AG08396 (cell line): Measurements from ENCODE around the gene NHSL2.
"Not testable (repeated sequence)": the region's sequence is repeated elsewhere in the genome, so short reads cannot be mapped to it uniquely, and the experiment has no call there.

Experiments
- DNase-seq: peaks from one replicate; pipeline ENCODE4 v3.0.0; 2012; ENCODE audit warnings: low spot score, mixed read lengths

NHSL2 gene

DNA sequence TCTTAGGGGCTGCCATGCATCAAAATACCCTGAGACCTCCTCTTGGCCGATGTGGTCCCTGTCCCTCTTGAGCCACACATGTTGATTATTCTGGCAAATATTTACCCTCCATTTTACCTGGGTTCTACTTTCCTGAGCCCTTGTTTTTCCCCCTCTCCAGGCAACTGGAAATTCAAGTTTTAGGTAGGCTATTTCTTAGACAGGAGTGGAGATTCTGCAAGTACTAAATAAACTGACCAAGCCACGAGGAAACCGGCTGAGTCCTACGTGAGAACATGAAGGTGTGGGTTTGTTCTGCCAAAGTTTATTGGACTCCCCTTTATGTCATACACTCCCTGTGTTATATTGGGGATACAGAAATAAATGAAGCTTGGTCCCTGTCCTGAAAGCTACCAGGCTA is 133.0 kb downstream of the NHSL2 start:
- no peak for DNase-seq

DNA sequence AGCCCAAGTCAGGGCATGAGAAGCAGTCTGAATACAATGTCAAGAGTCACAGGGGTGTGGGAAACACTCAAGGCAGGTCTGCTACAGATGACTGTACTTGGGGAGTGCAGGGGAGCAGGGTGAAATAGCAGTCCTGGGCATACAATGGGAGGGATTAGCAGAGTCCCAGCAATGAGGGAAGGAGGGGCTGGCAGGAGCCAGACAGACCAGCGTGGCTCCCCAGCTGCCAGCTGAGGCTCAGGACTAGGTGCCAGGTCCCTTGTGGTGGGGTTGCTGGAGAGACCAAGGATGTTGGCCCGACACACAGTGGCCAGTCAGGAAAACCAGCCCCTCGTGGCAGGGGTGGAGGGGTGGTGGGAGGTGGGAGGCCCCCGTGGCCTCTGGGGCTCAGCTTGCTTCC is 134.5 kb downstream of the NHSL2 start:
- no peak for DNase-seq

DNA sequence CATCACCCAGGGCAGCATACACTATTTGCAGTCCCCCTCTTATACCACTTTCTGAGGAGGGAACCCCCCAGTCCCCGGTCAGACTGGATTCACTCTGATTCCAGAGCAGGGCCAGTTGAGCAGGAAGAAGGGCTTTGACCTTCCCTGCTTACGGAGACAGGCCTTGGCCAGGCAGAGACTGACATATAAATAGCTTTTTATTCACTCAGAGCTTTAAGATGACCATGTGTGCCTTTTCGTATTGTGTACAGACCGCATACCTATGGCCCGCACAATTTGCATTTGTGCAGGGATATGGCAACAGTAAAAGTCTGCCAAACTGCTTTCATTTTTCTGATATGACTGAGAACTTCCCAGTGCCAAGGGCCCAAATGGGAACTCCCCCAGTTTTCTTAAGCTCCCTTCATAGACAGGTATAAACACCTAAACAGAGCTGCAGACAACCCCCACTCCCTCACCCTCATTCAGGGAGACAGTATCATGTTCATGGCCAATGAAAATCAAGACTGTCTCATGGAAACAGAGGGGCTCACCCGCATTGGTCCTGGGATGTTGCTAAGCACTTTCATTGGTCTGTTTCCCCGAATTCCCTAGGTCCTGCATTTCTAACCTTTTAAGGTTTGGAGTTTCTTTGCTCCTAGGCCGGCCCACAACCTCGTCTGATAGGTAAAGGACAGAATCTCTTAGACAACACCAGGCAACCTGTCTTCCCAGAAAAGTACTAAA is 135.1 kb downstream of the NHSL2 start:
- no peak for DNase-seq

DNA sequence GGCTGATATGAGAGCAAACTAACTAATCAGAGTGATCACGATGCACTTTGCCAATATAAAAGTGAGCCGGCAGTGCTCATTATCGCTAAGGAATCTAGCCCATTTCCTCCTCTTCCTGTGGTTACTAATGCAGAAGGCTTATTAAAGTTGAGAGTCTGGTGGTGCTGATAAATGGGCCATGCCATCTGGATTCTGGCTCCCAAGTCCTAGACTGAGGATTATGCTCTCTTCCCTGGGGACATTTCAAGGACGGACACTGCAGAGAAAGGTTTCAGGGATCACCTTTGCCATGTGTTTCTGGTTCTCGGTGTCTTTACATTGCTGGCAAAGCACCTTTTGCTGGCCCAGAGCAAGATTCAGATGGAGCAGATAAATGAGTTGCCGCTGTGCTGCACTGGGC is 135.8 kb downstream of the NHSL2 start:
- no peak for DNase-seq

DNA sequence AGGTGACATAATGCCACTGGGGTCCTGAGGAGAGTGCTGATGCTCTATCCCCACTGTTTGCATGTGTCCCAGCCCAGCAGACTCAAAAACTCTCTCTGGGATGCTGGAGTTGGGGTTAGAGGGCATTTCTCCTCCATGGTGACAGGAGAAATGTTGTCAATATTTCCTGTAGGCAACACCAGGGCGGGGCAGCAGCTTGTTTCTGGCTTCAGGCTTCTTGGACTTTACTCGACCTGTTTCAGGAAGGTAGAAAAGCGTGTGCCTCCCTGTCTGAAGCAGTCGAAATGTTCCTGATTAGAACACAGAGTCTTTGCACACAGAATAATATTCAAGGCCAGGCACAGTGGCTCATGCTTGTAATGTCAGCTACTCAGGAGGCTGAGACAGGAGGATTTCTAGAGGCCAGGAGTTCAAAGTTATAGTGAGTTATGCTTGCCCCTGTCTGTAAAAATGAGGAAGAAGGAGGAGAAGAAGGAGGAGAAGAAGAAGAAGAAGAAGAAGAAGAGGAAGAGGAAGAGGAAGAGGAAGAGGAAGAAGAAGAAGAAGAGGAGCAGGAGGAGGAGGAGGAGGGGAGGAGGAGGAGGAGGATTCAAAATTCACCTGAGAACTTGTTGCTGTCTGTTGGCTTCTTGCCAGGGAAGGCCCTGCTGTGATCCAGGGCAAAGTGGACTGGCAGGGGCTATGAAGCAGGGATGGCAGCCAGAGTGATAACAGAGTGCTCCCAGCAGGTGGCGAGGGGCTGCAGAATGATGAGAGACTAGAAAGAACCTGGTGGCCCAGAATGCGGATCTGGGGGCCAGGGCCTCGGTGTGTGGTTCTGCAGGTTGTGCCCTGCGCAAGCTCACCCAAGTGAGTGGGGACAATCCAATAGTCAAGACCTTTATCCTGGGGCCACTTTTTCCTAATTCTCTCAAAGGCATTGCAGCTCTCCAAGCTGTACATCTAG is 138.1 kb downstream of the NHSL2 start:
- no peak for DNase-seq

DNA sequence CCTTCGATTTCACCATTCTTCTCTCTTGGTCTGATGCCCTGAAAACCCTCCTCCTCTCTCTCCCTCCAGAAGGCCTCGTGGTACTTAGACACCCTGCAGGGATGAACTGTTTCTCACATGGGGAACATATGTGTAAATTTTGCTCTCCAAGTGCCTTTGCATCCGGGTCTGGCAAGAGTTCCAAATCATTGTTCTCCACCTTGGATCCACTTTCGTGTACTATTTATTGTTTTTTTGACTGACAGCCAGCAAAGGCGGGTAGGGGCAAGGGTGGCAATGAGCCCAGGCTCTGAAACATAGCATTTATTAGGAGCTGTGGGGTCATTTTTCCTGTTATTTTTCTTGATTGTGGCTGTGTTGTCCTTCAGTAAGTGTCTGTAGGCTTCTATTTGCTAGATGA is 139.4 kb downstream of the NHSL2 start:
- no peak for DNase-seq

DNA sequence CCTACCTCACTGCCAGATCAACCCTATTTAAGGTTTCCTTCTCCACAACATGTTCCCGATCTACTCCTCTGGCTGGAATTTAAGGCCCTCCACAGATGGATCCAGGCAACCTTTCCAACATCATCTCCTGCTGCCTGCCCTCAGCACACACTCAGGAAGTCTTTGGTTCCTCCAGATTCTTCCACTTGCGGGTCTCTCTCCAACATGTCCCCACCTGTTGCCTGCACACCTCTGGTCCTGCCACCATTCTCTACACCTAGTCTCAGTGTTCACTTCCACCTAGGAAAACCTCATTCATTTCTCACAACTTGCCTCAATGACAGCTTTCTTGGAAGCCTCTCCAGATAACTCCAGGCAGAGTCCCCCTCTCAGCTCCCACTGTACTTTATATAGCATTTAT is 140.9 kb downstream of the NHSL2 start:
- DNase-seq = no peak

DNA sequence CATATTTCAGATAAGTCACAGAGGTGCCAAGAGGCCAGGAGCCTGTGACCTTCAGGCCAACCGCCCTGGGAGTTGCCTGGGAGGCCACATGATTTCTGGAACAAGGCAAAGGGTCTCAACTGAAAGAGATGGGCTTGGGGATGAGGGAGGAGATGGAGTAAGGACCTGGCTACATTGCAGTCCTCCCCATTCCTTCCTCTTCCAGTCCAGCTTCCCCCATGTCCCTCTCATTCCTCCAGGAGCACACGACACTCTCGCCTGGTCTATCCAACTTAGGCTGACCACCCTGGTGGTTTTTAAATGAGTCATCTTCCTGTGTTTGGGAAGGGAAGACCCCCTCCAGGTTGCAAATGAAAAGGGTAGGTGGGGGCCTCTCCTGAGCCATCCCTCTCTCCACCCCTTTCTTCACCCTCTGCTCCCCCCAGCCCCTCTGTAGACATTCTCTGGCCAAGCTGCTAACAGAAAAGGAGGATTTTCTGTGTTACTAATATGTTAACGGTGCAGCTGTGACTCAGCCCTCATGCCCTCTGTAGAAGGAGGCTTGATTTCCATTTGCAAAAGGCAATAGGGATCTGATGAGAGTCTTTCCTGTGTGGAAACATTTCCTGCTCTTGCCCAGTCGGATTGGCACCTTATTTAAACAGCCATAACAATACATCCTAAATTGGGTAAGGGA is 141.9 kb downstream of the NHSL2 start:
- DNase-seq = peak; percentile 27

DNA sequence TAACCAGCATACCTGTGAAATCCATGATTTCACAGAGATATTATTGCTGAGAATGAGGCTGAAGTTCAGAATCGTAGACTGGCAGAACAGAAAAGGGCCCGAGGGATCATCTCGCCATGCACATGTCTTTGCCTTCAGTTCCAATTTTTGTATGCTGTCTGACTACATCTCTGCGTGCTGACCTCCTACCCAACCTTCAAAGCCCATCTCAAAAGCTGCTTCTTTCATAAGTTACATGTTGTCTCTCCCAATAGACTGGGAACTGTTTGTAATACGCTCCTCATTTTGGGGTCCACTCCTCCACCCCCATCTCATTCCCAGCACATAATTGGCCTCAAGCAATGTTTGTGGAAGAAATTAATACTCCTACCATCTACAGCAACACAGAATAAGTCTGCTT is 142.9 kb downstream of the NHSL2 start:
- no peak for DNase-seq

DNA sequence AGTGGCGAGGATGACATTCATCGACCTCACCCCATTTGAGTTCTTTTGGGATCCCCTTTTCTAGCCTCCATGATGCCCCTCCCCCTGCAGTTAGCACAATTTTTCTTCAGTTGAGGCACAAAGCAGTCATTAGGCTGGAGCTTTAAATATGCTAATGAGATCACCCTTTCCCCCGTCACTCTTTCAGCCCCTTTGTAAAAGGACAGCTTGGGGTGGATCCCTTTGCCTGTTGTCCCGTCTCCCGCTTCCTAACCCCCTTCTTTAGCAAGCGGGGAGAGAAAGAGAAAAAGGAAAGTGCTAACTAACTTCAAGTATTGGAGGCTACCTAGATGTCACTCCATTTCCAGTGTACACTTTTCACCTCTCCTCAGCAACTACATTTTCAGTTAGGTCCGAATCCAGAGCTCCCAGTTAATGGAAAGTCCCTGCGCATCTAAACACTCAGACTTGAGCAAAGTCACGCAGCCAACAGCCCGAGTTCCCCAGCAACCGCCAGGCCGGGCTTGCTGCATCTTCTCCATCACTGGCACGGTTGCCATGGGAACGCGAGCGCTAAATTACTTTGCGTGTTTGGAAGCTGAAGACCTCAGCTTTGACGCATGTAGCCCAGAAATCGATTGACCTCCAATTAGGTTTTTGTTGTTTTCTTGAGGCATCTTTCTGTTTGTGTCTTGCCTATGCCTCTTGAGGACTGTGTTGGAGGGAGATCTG is 144.3 kb downstream of the NHSL2 start:
- no peak for DNase-seq

DNA sequence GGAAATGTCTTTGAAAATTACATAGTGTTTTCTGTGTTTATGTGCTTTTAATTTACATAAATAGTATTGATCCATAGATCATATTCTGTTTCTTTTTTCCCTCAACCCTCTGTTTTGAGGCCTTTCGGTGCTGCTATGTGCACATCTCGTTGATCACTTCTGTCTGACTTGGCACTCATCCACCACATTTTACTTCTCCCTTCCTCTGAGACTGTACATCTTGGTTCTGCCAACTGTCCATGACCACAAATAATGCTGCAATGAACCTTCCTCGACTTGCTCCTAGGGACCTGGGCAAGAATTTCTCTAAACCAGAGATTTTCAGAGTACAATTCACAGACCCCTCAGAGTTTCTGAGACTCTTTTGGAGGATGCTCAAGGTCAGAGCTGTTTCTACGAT is 146.7 kb downstream of the NHSL2 start:
- no peak for DNase-seq

DNA sequence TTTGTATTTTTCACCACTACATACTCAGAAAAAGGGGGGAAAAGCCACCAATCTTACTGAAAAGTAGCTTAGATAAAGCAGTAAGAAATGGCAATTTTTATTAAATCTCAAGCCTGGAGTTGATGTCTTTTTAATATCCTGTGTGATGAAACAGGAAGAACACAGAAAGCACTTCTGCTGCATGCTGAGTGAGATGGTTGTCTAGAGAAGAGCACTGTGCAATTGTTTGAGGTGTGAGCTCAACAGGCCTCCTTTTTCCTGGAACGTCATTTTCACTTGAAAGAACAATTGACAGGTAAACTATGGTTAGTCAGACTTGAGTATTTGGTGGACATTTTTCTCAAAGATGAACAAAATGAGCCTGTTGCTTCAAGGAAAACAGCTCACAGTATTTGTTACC is 147.2 kb downstream of the NHSL2 start:
- no peak for DNase-seq

DNA sequence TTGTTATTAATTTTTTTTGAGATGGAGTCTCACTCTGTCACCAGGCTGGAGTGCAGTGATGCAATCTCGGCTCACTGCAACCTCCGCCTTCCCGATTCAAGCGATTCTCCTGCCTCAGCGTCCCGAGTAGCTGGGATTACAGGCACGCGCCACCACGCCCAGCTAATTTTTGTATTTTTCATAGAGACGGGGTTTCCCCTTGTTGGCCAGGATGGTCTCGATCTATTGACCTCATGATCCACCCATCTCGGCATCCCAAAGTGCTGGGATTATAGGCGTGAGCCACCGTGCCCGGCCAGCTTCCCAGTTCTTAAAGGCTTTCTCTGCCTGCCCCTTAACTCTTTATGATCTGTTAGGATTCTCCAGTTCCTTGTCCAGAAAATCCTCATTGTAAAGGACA is 147.7 kb downstream of the NHSL2 start:
- not testable (repeated sequence) for DNase-seq

DNA sequence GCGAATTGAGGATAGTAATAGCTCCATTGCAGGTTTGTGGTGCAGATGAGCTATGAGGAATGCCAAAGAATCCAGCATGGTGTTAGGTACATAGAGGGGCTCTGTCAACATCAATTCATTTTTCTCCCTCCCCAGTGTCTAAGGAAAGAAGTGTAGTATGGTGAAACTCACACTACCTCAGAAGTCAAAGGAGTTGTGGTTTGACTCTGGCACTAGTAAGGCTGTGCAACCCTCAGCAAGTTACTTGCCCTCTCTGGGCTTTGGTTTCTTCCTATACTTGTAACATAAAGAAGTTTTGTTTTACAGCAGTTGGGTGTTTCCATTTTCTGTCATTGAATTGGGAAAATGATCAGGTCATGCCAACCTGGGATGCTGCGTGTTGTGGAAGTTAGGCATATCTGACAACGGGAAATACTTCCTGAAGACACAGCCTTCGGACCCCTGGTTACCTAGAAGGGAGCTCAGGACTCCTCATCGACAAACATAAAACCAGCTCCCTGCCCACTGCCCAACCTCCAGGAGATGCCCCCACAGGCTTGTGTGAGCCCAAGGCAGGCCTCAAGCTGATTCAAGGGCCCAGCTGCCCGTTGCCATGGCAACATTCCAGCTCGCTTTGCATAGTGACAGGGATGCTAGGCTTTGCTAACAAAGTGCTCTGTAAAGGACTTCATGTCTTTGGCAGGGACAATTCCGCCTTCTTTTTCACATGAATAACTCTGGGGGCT is 149.7 kb downstream of the NHSL2 start:
- no peak for DNase-seq

DNA sequence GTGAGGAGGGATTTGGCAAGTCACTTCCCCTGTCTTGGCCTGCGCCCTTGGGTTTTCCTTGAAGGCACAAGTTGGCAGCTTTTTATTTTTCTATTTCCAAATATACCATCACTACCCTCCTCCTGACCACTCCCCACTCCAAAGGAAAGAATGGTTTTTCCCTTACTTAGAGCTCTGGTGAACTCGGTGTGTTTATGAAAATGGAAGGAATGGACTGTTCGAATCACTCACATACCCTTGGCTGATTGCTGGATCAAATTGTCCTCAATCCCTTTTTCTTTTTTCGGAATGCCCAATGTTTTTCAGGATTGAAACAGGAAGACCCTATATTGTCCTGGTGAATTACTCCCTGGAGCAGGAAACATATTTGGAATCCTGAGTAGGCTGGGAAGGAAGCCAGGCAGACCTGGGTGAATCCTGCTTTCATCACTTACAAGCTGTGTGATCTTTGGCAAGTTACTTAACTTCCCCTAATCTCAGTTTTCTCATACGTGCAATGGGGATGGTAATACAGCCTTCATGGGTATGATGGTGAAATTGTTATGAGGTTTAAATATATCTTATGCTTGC is 150.4 kb downstream of the NHSL2 start:
- DNase-seq = no peak

DNA sequence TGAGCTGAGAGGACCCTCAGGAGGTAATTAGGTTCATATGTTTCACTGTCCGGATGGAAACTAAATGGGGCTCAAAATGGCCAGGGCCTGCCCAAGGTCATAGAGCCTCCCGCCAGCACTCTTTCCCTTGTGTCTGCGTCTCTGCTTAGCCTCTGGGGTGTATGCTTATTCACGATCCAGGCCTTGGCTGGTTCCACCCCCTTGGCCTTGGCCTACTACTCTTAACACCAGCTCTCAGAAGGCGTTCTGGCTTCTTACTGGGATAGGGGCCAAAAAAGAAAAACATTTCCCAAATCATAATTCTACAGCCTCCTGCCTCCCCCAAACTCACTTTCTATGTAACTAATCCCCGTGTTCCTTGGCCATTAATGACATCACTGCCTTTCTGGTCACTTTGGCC is 152.3 kb downstream of the NHSL2 start:
- no peak for DNase-seq

DNA sequence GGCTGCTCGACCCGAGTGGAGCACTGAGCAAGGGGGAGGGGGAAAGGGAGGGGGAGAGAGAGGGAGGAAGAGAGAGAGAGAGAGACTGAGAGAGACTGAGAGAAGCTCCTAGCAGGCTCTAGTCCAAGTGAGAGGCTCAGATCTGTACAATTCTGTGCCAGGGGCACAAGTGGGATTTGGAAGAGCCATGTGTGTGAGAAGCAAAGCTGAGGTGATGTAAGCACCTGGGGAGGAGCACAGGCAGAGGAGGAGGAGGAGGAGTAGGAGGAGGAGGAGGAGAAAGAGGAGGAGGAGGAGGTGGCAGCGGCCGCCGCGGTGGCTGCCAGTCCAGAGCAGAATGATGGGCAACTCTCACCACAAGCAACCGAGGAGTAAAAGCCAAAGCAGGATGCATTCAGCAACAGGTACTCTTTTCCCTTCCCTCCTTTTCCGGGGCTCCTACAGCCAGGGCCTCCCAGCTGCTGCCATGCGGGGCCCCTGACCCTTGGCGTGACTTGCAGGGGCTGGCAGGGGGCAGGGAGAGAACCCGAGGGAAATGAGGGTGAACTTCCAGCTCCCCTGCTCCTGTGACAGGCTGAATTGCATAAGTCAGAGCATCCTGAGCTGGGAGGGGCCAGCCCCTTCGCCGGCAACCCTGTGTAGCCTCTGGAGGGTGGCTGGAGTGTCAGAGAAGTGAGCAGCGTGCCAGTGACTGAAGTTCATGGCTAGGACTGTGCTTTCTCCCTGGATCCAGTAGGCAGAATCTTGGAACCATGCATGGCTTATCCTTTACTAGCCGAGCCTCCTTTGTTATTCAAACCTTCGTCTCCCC is 158.9 kb downstream of the NHSL2 start:
- DNase-seq = no peak

DNA sequence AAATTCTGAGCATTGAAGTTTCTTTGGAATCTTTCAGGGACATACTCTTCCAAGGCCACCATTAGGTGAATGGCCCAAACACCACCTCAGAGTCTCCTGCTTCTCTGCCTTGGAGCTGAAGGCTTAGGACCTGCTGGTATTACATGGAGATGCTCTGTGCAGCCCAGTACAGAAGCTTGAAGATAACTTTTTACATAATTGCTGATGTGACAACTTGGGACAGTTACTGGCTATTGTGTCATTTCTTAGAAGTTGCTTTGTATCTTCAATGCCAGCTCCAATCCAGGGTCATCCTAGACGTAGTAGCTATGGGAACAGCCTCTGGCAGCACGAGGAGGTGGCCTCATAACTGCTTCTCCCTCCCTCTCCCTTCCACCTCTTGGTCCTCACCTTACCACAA is 160.6 kb downstream of the NHSL2 start:
- DNase-seq = no peak

DNA sequence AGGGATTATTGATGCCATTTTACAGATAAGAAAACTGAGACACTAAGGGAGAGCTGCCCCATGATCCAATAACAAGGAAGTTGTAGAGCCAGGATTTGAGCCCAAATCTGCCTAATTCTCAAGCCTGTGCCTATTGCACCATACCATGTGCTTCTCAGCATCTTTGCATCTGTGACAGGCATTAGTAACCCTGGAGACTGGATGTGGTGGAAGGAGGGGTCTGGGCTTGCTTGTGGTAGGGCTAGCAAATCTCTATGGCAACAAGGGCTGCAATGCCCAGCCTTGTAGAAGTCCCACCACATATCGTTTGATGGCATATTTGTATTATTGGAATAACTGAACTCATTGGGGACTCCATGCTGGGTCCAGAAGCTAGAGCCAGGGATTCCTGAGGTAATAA is 163.0 kb downstream of the NHSL2 start:
- no peak for DNase-seq

DNA sequence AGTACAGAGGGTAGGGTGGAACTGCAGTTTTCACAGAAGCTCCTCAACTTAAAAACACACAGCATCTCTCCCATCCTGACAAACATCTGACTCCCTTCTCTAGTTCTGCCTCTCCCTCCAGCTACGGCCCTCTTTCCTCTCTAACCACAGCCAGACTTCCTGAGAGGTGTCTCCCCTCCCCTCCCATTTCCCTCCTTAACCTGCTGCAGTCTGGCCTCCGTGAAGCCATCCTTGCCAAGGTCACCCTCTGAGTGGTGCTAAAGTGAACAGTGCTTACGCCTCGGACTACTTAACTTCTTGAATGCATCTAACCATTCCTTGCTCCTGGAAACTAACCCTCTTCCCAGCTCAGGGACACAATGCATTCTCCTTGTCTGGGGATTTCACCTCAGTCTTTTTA is 167.8 kb downstream of the NHSL2 start:
- no peak for DNase-seq
